Kasumi-1 (cell line): ENCODE measurements around the gene THOC2.
"Not testable (repeated sequence)": the region's sequence is repeated elsewhere in the genome, so short reads cannot be mapped to it uniquely, and the experiment has no call there.

Source experiments
- DNase-seq, 2 experiments: peaks; one replicate each; lab custom pipeline; 2025; lab: John Stamatoyannopoulos, UW

THOC2 gene

DNA sequence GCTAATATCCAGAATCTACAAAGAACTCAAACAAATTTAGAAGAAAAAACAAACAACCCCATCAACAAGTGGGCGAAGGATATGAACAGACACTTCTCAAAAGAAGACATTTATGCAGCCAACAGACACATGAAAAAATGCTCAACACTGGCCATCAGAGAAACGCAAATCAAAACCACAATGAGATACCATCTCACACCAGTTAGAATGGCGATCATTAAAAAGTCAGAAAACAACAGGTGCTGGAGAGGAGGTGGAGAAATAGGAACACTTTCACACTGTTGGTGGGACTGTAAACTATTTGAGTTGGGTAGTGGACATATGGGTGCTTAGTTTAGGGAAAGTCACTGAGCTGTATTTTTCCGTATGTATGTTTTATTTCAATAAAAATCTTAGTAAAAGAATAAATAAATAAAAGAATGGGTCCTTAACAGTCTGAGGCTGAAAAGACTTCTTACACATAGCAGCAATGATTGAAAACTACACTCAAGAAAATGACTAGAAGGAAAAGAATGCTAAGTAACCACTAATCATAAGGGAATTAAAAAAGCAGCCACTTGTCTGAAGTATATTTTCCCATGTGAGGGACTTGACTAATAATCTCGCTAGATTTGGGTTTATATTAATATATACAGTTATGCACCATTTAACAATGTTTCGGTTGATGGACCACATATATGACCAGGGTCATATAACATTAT is 68.2 kb downstream of the THOC2 start:
- not testable (repeated sequence) for DNase-seq

DNA sequence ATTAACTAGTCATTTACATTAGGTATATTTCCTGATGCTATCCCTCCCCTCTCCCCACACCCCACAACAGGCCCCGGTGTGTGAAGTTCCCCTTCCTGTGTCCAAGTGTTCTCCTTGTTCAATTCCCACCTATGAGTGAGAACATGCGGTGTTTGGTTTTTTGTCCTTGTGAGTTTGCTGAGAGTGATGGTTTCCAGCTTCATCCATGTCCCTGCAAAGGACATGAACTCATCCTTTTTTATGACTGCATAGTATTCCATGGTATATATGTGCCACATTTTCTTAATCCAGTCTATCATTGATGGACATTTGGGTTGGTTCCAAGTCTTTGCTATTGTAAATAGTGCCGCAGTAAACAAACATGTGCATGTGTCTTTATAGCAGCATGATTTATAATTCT is 69.1 kb downstream of the THOC2 start:
- not testable (repeated sequence) for DNase-seq

DNA sequence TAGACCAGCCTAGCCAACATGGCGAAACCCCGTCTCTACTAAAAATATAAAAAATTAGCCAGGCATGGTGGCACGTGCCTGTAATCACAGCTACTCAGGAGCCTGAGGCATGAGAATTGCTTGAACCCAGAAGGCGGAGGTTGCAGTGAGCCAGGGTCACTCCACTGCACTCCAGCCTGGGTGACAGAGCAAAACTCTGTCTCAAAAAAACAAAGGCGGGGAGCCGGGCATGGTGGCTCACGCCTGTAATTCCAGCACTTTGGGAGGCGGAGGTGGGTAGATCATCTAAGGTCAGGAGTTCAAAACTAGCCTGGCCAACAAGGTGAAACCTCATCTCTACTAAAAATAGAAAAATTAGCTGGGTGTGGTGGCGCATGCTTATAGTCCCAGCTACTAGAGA is 76.3 kb downstream of the THOC2 start:
- DNase-seq, result not testable (repeated sequence)

- DNase-seq, result not testable (repeated sequence)
Measured at GRCh38 chrX:123648811-123649181, 84.1 kb downstream of the THOC2 start.

- no peak for DNase-seq
Measured at GRCh38 chrX:123648028-123648810, 84.6 kb downstream of the THOC2 start.

GRCh38 chrX:123647244-123647643 is 85.6 kb downstream of the THOC2 start:
- no peak for DNase-seq

DNA sequence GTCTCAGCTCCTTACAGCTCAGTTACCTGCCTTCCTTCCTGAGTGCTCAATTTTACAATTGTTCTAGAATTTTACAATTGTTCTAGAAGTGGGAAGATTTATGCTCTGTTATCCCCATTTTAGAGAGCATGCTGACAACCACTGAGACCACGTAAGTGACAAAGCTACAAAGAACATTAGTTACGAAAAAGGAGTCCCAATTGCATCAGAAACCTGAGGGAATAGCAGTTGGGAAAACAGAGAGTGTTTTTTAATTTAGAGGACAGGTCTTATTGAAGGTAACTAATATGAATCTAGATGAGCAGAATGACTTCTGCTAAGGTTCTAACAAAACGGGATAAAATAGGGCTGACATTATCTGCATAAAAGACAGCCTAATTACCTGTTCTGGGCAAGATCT is 103.3 kb downstream of the THOC2 start:
- DNase-seq, result no peak

GRCh38 chrX:123626962-123627361 is 105.9 kb downstream of the THOC2 start:
- DNase-seq, result no peak

DNA sequence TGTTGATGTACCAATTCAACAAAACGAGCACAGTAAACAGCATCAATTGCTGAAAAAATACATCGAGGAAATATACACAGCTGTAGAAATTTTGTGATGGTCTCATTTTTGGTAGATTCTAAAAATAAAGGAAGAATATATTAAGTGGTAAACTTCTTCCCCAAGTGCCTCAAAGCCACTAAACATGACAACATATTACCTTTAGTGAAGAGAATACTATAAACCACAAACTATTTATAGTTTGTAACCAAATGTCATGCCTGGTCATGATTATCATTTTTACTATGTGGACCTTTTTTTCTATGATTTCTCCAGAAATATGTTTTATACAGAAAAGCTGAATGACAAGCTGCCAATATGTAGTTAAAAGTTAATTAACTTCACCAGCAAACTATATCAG is 106.9 kb downstream of the THOC2 start:
- no peak for DNase-seq

- DNase-seq, result no peak
Measured at GRCh38 chrX:123625477-123625876, 107.4 kb downstream of the THOC2 start.

DNA sequence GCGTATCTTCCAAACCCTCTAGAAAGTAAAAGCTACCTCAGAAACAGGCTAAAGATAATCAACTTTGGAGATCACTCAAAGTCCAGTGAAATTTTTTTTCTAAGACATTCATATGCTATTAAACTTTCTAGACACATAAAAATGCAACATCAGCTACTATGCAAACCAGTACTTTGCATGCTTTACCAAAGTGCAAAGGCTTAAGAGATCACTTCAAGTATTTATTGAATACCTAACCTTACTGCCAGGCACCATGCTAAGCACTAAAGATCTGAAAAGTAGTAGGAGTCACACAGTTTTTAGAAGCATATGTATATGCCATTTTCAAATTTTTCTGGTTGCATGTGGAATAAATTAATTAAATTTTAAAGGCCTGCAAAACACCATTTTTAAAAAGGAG is 115.8 kb downstream of the THOC2 start:
- DNase-seq, result no peak

DNA sequence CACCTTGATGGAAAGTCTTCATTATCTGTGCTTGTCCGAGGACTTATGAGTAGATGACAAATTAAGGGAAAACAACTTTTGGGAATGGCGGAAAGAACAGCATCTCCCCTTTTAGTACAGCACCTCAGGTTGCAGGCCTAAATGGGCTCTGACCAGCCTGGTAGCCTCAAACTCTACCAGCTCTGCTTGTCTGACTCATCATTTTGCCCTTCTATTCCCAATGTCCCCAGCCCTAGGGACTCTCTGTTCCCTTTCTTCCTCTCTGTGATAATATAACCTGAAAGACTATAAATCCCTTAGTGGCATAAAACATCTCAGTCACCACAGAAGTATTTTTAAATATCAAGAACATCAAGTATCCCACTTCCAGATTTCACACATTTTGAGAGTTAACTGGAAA is 121.9 kb downstream of the THOC2 start:
- DNase-seq, result no peak

DNA sequence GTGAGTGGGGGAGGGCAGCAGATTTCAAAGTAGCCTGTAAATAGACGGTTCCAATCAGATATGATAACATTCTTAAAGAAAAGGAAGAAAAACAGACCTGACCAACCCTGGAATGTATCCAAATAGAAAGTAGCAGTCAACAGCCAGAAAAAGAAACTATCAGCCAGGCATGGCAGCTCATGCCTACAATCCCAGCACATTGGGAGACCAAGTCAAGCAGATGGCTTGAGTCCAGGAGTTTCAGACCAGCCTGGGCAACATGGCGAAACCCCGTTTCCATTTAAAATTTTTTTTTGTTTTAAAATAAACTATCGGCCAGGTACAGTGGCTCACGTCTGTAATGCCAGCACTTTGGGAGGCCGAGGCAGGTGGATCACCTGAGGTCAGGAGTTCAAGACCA is 125.0 kb downstream of the THOC2 start:
- no peak for DNase-seq

- no peak for DNase-seq
Measured at GRCh38 chrX:123607270-123607669, 125.6 kb downstream of the THOC2 start.

GRCh38 chrX:123603491-123603890 is 129.4 kb downstream of the THOC2 start:
- DNase-seq, result no peak

DNA sequence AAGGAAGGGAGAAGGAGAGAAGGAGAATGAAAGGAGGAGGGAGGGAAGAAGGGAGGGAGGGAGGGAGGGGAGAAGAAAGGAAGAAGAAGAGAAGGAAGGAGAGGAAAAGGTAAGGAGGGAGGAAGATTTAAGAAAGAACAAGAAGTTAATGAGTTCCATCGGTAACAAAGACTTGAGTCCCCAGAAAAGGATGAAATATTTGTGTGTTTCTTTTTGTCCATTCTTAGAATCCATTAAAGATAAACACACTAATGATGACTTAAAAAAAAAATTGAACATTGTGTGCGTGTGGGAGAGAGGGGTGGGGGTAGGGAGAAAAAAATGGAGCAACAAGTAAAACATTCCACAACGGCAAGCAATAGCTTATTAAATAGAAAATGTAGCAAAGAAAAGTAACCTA is 131.4 kb downstream of the THOC2 start:
- DNase-seq, result no peak

DNA sequence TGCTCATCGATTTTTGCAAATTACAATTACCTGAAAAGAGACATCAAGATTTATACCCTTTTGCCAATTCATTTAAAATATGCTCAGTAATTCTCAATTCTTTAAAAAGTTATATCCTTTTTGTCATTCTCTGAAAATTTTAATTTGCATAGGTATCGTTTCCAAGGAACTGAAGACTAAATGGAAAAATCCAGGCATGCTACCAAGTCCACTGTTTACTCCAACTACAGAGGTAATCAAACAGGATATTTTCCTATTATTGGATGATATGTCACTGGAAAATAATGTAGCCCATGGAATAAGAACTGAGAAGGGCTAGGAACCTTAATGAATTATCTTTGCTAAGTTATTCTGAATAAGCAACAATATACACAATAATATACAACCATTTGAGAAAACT is 132.7 kb downstream of the THOC2 start:
- DNase-seq, result no peak

DNA sequence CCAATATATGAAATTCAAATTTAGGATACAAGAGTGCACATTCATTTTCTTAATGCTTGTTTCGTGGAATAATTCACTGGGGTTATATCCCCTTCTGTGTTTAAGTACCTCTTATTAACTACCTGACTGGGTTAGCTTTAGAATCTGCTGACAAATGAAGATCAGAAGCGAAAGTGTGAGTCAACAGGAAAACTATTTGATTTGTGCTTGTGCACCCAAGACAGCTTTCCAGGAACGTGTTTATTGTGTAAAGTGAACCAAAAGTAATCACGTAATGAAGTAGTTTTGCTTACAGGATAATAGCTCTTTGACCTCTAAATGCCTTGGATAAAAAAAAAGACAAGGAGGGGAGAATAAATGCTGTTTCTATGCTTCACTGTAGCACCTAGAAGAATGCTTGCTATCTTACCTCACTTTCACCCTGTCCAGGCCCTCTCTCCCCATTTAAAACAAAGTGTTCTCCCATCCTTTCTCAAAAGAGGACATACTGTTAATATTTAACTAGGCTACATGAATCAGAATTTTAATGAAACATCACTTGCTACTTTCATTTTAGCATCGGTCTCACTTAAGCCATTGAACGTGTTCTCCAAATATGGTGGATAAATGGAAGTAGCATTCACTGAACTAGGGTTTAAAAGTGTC is 141.9 kb downstream of the THOC2 start:
- DNase-seq, result no peak

- DNase-seq, result no peak
Measured at GRCh38 chrX:123588723-123589122, 144.1 kb downstream of the THOC2 start.

- DNase-seq, result no peak
Measured at GRCh38 chrX:123581586-123581985, 151.3 kb downstream of the THOC2 start.

DNA sequence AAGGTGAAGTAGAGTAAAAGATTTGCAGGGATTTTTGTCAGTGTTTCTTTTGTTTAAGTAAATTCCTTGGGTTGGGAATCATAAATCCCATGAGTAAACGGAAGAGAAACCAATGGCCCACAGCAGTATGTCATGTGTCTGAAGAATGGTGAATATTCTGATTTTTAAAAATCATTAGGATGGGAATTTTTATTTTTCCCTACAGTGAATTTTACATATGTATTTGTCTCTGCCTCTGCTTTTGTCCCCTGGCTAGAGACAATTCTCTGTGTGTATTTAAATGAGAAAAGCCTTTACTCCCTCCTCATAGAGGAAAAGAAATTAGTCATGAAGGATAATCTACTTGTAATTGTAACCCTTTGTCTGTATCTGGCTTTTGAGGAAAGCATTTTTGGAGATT is 152.1 kb downstream of the THOC2 start:
- DNase-seq, result no peak

- not testable (repeated sequence) for DNase-seq
Measured at GRCh38 chrX:123574027-123574426, 158.8 kb downstream of the THOC2 start.

DNA sequence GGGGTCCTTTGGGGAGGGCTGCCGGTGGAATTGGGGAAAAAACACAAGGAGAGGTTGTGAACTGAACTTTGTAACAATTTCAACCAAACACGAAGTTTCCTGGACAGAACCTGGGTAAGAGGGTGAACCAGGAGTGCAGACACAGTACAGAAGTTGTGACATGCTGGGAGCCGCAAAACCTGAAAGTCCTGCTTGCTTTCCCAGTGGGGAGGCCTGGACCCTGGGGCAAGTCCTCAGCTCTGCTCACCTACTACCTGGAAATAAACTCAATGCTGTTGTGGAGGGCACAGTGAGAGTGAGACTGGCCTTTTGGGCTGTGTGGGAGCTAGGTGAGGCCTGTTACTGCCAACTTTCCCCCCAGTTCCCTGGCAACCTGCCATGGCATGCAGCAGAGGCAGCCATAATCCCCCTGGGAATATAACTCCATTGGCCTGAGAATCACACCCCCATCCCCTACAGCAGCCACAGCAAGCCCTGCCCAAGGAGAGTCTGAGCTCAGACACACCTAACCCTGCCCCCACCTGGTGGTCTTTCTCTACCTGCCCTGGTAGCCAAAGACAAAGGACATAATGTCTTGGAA is 162.8 kb downstream of the THOC2 start:
- no peak for DNase-seq
